SU-DHL-6 (cell line): ENCODE data around the gene HM13.

ENCODE experiments used
- CTCF ChIP-seq: fragments of 200-600 bp; sonication (generic); IDR thresholded peaks from one replicate; pipeline ENCODE4 v1.5.1; 2017; ENCODE audit warnings: antibody characterized with exemption, mild to moderate bottlenecking, low read length, moderate library complexity; ENCODE audit not compliant: insufficient read depth, poor library complexity, severe bottlenecking
- EZH2phosphoT487 ChIP-seq: fragments of 200-600 bp; sonication (generic), shearing (Covaris generic); conservative IDR thresholded peaks from 2 replicates; pipeline ENCODE4 v1.6.1; 2018; ENCODE audit warnings: mild to moderate bottlenecking, antibody characterized with exemption, low read length, moderate library complexity, mixed read lengths

GRCh38 chr20:31570021-31570463 lies 55.8 kb downstream of the HM13 start:
- no peak for TF ChIP-seq CTCF
- no peak for TF ChIP-seq EZH2phosphoT487
